ENCODE results near the gene OMD.

OMD gene

GRCh38 chr9:92424340-92424739 lies at the start of gene OMD:
OMD (minus strand) TSS chr9:92424471; CDS start chr9:92417558, 6,913 bp downstream.
- Mint-ChIP-seq H3K36me3 (ENCODE audit: low read depth) (no peaks in the 10 kb centered on the region), H3K9me3 (no peaks in the 10 kb centered on the region)

GRCh38 chr9:92468206-92468605 lies 43.9 kb upstream of the OMD start:
- DNase-seq (ENCODE audit: low spot score) = no peak
- Mint-ChIP-seq H3K4me1 (ENCODE audit: low read depth) (peaks cover 7% of the 10 kb centered on the region), H3K27me3 (ENCODE audit: low read depth) (no peaks in the 10 kb centered on the region), H3K4me3 (no peak overlapping the region), H3K36me3 (ENCODE audit: low read depth) (no peaks in the 10 kb centered on the region), H3K9me3 (no peaks in the 10 kb centered on the region), H3K27ac (no peak overlapping the region)

More at GRCh38 chr9:92424340-92424739, at the start of gene OMD:
- Mint-ChIP-seq H3K4me3 (no peak within 1 kb of the TSS), H3K27ac (no peak within 1 kb of the TSS), H3K4me1 (ENCODE audit: low read depth) (peaks cover 4% of the 10 kb centered on the region), H3K27me3 (ENCODE audit: low read depth) (no peaks in the 10 kb centered on the region)
- no peak for DNase-seq (ENCODE audit: low spot score)

- Mint-ChIP-seq H3K4me3 (no peak overlapping the region), H3K36me3 (ENCODE audit: low read depth) (no peaks in the 10 kb centered on the region), H3K27ac (no peak overlapping the region), H3K4me1 (ENCODE audit: low read depth) (peaks cover 7% of the 10 kb centered on the region), H3K27me3 (ENCODE audit: low read depth) (no peaks in the 10 kb centered on the region), H3K9me3 (no peaks in the 10 kb centered on the region)
- no peak for DNase-seq (ENCODE audit: low spot score)
These were observed 43.2 kb upstream of the OMD start for GRCh38 chr9:92467511-92467910.

- no peak overlapping the region for H3K4me3 Mint-ChIP-seq
- no peaks in the 10 kb centered on the region for H3K9me3 Mint-ChIP-seq
- H3K4me1 Mint-ChIP-seq (ENCODE audit: low read depth) = peaks cover 7% of the 10 kb centered on the region
- no peak overlapping the region for H3K27ac Mint-ChIP-seq
- no peaks in the 10 kb centered on the region for H3K27me3 Mint-ChIP-seq (ENCODE audit: low read depth)
- DNase-seq (ENCODE audit: low spot score) = no peak
- H3K36me3 Mint-ChIP-seq (ENCODE audit: low read depth) = peaks cover 2% of the 10 kb centered on the region
These were observed 42.8 kb upstream of the OMD start for GRCh38 chr9:92467041-92467440.

GRCh38 chr9:92463984-92464383 lies 39.7 kb upstream of the OMD start:
- Mint-ChIP-seq H3K9me3 (no peaks in the 10 kb centered on the region), H3K4me1 (ENCODE audit: low read depth) (peaks cover 7% of the 10 kb centered on the region), H3K4me3 (no peak overlapping the region), H3K36me3 (ENCODE audit: low read depth) (peaks cover 2% of the 10 kb centered on the region), H3K27ac (no peak overlapping the region), H3K27me3 (ENCODE audit: low read depth) (no peaks in the 10 kb centered on the region)
- DNase-seq (ENCODE audit: low spot score) = no peak

- H3K4me1 Mint-ChIP-seq (ENCODE audit: low read depth) = peaks cover 7% of the 10 kb centered on the region
- peaks cover 2% of the 10 kb centered on the region for H3K36me3 Mint-ChIP-seq (ENCODE audit: low read depth)
- no peaks in the 10 kb centered on the region for H3K27me3 Mint-ChIP-seq (ENCODE audit: low read depth)
- H3K4me3 Mint-ChIP-seq = no peak overlapping the region
- no peaks in the 10 kb centered on the region for H3K9me3 Mint-ChIP-seq
- DNase-seq (ENCODE audit: low spot score) = no peak
- no peak overlapping the region for H3K27ac Mint-ChIP-seq
These were observed 39.1 kb upstream of the OMD start for GRCh38 chr9:92463387-92463786.

- Mint-ChIP-seq H3K27ac (no peak overlapping the region), H3K36me3 (ENCODE audit: low read depth) (peaks cover 2% of the 10 kb centered on the region), H3K27me3 (ENCODE audit: low read depth) (peaks cover 6% of the 10 kb centered on the region), H3K9me3 (no peaks in the 10 kb centered on the region), H3K4me3 (no peak overlapping the region), H3K4me1 (ENCODE audit: low read depth) (no peaks in the 10 kb centered on the region)
- DNase-seq (ENCODE audit: low spot score) = no peak
These were observed 33.3 kb upstream of the OMD start for GRCh38 chr9:92457576-92457975.

GRCh38 chr9:92455217-92455616 lies 30.9 kb upstream of the OMD start:
- DNase-seq (ENCODE audit: low spot score) = no peak
- H3K27ac Mint-ChIP-seq = no peak overlapping the region
- H3K9me3 Mint-ChIP-seq = no peaks in the 10 kb centered on the region
- no peak overlapping the region for H3K4me3 Mint-ChIP-seq
- H3K4me1 Mint-ChIP-seq (ENCODE audit: low read depth) = no peaks in the 10 kb centered on the region
- peaks cover 6% of the 10 kb centered on the region for H3K27me3 Mint-ChIP-seq (ENCODE audit: low read depth)
- H3K36me3 Mint-ChIP-seq (ENCODE audit: low read depth) = no peaks in the 10 kb centered on the region

GRCh38 chr9:92446536-92446935 lies 22.3 kb upstream of the OMD start:
- Mint-ChIP-seq H3K4me3 (no peak overlapping the region), H3K27ac (no peak overlapping the region), H3K36me3 (ENCODE audit: low read depth) (no peaks in the 10 kb centered on the region), H3K9me3 (no peaks in the 10 kb centered on the region), H3K4me1 (ENCODE audit: low read depth) (no peaks in the 10 kb centered on the region), H3K27me3 (ENCODE audit: low read depth) (no peaks in the 10 kb centered on the region)
- no peak for DNase-seq (ENCODE audit: low spot score)

- H3K4me1 Mint-ChIP-seq (ENCODE audit: low read depth) = peaks cover 9% of the 10 kb centered on the region
- H3K9me3 Mint-ChIP-seq = no peaks in the 10 kb centered on the region
- no peak for DNase-seq (ENCODE audit: low spot score)
- no peaks in the 10 kb centered on the region for H3K36me3 Mint-ChIP-seq (ENCODE audit: low read depth)
- H3K27ac Mint-ChIP-seq = no peak overlapping the region
- H3K27me3 Mint-ChIP-seq (ENCODE audit: low read depth) = no peaks in the 10 kb centered on the region
- no peak overlapping the region for H3K4me3 Mint-ChIP-seq
These were observed 20.6 kb upstream of the OMD start for GRCh38 chr9:92444841-92445240.

GRCh38 chr9:92440751-92441046 lies 16.4 kb upstream of the OMD start:
- Mint-ChIP-seq H3K9me3 (no peaks in the 10 kb centered on the region), H3K27ac (no peak overlapping the region), H3K27me3 (ENCODE audit: low read depth) (no peaks in the 10 kb centered on the region), H3K36me3 (ENCODE audit: low read depth) (peaks cover 2% of the 10 kb centered on the region), H3K4me3 (peak overlapping the region; percentile 49), H3K4me1 (ENCODE audit: low read depth) (peaks cover 10% of the 10 kb centered on the region)
- no peak for DNase-seq (ENCODE audit: low spot score)

- Mint-ChIP-seq H3K36me3 (ENCODE audit: low read depth) (peaks cover 2% of the 10 kb centered on the region), H3K27ac (peak overlapping the region; percentile 22), H3K4me3 (peak overlapping the region; percentile 49), H3K27me3 (ENCODE audit: low read depth) (no peaks in the 10 kb centered on the region), H3K9me3 (no peaks in the 10 kb centered on the region), H3K4me1 (ENCODE audit: low read depth) (peaks cover 15% of the 10 kb centered on the region)
- DNase-seq (ENCODE audit: low spot score) = no peak
These were observed 15.9 kb upstream of the OMD start for GRCh38 chr9:92439921-92440750.

GRCh38 chr9:92438900-92439526 lies 14.7 kb upstream of the OMD start:
- DNase-seq (ENCODE audit: low spot score) = no peak
- Mint-ChIP-seq H3K4me3 (no peak overlapping the region), H3K36me3 (ENCODE audit: low read depth) (peaks cover 2% of the 10 kb centered on the region), H3K27me3 (ENCODE audit: low read depth) (no peaks in the 10 kb centered on the region), H3K27ac (no peak overlapping the region), H3K4me1 (ENCODE audit: low read depth) (peaks cover 19% of the 10 kb centered on the region), H3K9me3 (no peaks in the 10 kb centered on the region)

- DNase-seq (ENCODE audit: low spot score) = no peak
- Mint-ChIP-seq H3K4me3 (no peak overlapping the region), H3K36me3 (ENCODE audit: low read depth) (peaks cover 5% of the 10 kb centered on the region), H3K27me3 (ENCODE audit: low read depth) (no peaks in the 10 kb centered on the region), H3K27ac (no peak overlapping the region), H3K9me3 (no peaks in the 10 kb centered on the region), H3K4me1 (ENCODE audit: low read depth) (peaks cover 12% of the 10 kb centered on the region)
These were observed 11.0 kb upstream of the OMD start for GRCh38 chr9:92435263-92435662.
